ENCODE data around the gene SNRPA. TPM values are rescaled to one million over a fixed set of nuclear protein-coding genes. Genes with fewer than 3 reads are reported as not detected.
"Not testable (repeated sequence)": the region's sequence is repeated elsewhere in the genome, so short reads cannot be mapped to it uniquely, and the experiment has no call there.

SNRPA gene
- total RNA-seq, 1 experiment from 2014 or later = 64.1 TPM

DNA sequence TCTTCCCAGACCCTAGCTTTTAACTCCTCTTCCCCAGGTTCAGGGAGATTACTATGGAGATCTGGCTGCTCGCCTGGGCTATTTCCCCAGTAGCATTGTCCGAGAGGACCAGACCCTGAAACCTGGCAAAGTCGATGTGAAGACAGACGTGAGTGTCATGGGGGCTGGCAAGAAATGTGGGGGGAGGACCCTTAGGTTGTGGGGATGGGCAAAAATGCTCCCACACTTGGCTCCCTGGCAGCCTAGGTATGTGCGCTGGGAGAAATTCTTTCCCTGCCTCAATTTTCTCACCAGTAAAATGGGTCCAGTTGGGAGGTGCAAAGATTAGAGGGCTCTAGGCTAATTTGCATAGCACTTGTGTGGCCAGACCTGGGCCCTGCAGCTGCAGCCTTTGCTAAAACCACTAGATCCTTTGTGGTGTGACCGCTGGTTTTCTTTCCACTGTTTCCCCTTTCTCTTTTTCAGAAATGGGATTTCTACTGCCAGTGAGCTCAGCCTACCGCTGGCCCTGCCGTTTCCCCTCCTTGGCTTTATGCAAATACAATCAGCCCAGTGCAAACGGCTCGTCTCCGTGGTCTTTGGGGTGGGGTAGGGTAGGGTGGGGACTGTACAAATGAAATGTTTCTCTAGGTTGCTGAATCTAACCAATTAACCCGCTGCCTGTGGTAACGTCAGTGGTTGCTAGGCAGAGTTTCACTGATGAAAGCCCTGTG lies 26.1 kb downstream of the SNRPA start:
- peak; percentile 91 for DNase-seq (ENCODE audit: low read depth)

DNA sequence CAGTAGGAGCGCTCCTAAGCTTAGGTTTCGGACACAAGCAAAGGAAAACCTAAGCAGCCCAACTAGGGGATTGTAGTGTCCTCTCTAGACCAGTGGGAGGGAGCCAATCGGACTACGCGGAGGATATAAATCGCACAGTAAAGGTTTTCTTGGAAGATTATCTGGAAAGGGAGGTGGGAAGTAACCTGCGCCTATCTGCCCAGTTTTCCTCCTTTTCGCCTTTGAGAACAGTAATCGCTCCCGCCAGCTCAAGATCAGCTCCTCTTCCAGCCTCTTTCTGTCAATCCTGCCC lies 26.6 kb downstream of the SNRPA start:
- no peak for DNase-seq (ENCODE audit: low read depth)

DNA sequence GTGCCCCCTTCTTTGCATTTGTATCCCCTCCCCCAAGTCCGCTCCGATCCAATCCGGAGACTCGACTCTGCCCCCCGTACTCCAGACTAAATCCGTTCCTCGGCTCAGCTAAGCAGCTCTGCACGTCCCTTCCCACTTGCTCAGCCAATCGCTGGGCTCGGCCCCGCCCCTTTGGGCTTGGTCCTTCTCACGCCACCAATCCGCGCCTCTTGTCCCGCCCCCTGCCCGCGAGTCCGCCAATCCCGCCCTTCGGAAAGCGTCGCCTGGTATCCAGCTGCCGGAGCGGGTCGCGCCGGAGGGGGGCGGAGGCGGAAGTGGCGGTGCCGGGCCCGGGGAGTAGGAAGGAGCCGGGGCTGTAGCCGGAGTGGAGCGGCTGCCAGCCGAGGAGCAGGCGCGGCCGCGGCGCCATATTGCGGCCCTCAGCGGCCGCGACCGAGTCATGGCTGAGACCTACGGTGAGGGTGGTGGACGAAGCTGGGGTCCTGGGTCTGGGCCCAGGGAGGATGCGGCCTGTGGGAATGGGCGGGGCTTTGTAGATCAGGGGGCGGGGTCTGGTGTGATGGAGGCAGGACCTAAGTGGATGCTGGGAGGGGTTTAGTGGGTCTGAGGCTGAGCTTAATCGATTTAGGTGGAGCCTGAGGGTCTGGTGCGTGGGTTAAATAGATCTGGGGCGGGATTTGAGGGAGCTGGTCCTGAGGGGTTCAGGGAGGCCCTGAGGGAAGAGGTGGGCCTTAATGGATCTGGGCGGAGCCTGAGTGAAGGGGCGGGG lies 27.1 kb downstream of the SNRPA start, which contains the start of gene RAB4B:
RAB4B (plus strand) TSS at position 311 of the 769 bp plus-strand sequence; CDS start at position 440, 129 bp downstream.
- DNase-seq (ENCODE audit: low read depth) = peak; percentile 100

DNA sequence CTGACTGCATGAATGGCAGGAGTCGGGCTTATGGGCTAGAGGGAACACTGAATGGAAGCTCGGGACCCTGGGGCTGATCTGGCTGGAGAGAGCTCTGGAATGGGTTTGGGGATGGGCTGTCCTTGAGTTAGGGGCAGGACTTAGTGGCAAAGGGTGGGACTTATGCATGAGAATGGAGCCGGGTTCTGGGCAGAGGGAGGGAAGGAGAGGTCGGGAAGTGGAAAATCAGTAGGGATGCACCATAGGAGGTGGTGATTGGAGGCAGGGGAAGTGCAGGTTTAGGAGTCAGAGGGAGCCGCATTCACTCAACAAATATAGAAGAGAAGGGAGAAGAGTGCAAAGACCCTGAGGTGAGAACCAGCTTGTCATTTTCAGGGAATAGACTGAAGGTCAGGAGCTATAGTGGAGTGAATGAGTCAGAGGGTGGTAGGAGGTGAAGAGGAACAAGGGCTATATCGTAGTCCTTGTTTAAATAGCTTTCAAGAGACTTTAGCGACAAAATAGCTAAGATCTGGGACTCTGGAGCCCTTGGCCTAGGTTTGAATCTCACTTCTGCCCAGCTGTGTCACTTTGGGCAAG lies 27.8 kb downstream of the SNRPA start:
- DNase-seq (ENCODE audit: low read depth) = no peak

DNA sequence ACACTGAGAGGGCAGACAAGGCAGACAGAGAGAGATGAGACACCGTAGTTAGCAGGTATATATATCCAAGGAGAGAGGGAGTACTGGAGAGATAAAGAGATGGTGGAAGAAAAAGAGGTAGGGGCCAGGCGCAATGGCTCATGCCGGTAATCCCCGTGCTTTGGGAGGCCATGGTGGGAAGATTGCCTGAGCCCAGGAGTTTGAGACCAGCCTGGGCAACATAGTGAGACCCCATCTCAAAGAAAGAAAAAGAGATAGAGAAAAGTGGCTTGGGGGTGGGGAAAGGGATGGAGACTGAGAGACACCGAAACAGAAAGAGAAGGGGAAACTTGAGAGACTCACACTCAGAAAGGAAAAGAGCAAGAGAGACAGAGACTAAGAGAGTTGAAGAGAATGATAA lies 29.6 kb downstream of the SNRPA start:
- DNase-seq (ENCODE audit: low read depth) = no peak

DNA sequence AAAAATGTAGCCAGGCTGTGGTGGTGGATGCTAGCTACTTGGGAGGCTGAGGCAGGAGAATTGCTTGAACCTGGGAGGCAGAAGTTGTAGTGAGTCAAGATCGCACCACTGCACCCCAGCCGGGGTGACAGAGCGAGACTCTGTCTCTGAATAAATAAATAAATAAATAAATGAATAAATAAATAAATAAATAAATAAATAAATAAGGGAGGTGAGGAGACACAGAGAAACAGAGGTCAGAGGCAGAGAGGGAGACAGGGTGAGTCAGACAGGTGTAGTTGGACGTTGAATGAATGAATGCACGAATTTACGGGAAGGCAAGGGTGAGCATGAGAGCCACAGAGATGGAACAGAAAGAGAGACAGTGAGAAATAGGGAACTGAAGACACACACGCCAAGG lies 30.1 kb downstream of the SNRPA start:
- DNase-seq (ENCODE audit: low read depth) = no peak

DNA sequence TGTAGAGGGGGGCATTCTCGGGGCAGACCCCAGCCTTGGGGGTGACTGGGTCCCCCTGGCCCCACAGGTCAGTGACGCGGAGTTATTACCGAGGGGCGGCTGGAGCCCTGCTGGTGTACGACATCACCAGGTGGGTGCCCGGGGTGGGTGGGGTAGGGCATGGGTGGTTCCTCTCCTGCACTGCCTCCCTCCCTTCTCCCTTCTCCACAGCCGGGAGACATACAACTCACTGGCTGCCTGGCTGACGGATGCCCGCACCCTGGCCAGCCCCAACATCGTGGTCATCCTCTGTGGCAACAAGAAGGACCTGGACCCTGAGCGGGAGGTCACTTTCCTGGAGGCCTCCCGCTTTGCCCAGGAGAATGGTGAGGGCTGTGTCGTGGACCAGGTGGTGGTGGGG lies 32.7 kb downstream of the SNRPA start:
- no peak for DNase-seq (ENCODE audit: low read depth)

DNA sequence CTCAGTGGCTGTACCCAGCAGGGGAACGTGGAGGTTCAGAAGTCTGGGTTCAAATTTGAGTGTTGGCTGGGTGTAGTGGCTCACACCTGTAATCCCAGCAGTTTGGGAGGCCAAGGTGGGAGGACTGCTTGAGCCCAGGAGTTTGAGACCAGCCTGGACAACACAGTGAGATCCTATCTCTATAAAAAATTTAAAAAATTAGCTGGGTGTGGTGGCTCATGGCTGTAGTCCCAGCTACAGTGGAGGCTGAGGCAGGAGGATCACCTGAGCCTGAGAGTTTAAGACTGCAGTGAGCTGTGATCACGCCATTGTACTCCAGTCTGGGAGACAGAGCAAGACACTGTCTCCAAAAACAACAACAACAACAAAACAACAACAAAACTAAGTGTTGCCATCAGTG lies 33.1 kb downstream of the SNRPA start:
- DNase-seq (ENCODE audit: low read depth) = not testable (repeated sequence)

DNA sequence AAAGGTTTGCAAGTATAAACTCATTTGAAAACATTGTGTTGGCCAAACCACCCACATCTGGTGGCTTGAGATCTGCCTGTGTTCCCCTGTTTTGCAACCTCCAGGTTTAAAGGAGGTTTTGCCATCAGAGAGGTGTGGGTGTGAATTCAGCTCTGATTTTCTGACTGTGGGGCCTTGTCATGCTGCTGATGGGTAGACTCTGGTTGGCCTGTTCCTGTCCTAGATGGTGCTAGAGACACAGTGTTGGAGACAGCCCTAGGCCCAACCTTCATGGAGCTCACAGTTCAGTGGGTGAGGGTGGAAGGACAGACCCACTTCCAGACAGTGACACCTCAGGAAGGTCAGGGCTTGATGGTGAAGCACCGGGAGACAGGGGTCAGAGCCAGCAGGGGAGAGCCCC lies 34.5 kb downstream of the SNRPA start:
- no peak for DNase-seq (ENCODE audit: low read depth)

DNA sequence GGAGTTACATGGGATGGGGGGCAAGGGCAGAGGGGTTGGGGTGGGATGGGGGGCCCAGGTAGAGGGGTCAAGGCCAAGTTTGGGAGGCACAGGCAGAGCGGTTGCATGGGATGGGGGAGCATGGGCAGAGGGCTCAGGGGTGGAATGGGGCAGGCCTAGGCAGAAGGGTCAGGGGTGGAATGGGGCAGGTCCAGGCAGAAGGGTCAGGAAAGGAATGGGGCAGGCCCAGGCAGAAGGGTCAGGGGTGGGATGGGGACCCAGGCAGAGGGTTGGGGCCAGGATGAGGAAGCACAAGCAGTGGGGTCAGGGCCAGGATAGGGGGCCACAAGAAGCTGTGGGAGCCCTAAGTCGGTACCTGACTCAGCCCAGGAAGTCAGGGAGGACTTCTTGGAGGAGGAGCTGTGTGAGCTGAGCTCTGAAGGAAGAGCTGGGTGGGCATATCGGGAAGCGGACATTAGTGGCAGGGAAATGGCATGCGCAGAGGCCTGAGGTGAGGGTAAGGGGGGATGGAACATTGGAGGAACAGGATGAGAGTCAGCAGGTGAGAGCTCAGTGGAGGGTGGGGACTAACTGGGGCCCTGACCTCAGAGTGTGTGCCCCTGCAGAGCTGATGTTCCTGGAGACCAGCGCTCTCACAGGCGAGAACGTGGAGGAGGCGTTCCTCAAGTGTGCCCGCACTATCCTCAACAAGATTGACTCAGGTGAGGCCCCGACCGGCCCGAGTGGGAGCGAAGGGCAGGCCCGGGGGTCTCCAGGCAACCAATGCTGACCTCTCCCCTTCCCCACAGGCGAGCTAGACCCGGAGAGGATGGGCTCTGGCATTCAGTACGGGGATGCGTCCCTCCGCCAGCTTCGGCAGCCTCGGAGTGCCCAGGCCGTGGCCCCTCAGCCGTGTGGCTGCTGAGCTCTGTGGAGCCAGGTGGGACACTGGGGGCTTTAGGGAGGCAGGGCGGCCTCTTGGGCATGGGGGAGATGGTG lies 35.3 kb downstream of the SNRPA start:
- DNase-seq (ENCODE audit: low read depth) = no peak

DNA sequence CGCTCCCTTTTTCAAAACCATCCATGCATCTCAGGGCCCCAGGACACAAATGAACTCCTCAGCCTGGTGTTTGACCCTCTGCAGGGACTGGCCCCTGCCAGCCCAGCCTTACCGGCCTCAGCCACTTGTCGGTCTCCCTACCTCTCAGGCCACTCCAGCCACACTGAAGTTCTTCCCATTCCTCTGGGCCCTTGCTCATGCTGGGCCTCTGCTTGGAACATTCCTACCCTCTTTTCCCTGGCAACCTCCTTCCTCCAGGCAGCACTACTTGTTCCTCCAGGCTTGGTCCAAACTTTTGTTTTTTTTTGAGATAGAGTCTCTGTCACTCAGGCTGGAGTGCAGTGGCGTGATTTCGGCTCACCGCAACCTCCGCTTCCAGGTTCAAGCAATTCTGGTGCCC lies 40.3 kb downstream of the SNRPA start:
- DNase-seq (ENCODE audit: low read depth) = no peak

DNA sequence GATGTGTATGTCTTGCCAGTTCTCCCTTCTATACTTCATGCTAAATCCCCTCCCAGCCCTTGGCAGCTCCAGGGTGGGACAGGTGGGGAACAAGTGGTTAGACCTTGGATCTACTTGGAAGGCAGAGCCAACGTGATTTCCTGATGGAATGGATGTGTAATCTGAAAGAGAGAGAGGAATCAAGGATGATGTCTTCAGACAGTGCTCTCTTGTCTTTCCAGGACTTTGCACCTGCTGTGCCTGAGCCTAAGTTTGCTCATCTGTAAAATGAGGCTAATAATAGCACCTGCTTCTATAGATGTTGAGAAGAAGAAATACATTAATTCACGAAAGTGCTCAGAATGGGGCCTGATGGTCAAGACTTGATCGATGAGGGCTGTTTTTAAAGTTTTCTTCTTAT lies 41.0 kb downstream of the SNRPA start:
- no peak for DNase-seq (ENCODE audit: low read depth)

DNA sequence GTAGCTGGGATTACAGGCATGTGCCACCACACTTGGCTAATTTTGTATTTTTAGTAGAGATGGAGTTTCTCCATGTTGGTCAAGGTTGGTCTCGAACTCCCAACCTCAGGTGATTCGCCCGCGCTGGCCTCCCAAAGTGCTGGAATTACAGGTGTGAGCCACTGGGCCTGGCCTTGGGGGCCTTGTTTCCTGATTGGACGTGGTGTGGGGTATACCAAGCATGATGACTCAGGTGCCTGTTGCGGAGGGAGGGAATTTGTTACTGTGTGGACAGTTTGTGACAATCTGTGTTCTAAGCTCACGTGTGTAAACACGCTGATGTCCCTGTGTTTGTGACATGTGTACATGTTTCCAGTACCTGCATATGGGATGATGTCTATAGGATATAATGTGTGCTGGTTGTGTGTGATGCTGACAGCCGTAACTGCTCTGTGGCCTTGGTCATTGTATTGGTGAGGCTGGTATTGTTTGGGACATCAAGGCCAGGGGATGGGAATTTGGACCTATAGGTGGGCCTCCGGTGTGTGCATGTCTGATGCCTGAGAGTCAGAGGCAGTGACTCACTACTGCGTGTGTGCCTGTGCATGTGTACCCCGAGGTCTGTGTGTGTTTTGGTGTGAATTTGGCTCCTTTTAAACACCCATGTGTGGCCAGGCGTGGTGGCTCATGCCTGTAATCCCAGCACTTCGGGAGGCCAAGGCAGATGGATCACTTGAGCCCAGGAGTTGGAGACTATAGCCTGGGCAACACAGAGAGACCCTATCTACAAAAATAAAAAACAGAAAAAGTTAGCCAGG lies 46.4 kb downstream of the SNRPA start:
- no peak for DNase-seq (ENCODE audit: low read depth)

DNA sequence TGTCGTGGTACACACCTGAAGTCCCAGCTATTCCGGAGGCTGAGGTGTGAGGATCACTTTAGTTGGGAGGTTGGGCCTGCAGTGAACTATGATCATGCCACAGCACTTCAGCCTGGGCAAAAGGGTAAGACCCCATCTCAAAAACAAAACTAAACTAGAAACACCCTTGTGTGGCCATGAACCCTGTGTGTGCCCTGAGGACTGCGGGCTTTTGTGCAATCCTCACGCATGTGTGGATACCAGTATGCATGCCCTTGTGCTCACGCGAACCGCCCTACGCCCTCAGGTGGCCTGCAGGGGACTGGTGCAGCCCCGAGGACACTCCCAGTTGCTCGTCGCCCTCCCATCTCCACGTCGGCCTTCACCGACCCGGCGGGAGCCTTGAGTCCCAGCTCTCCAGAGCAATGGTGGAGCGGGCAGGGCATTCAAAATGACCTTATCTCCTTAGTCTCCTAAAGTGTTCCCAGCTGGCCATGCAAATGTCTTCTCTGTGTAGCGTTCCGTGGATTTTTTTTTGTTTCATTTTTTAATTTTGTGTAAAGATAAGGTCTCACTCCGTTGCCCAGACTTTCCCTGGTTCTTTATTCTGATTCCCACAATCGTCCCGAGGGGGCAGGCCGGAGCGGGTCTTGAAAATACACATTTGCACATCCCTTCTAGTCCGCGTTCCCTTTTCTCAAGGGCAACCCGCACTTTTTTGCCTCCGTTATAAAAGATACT lies 47.1 kb downstream of the SNRPA start:
- DNase-seq (ENCODE audit: low read depth) = peak; percentile 64

DNA sequence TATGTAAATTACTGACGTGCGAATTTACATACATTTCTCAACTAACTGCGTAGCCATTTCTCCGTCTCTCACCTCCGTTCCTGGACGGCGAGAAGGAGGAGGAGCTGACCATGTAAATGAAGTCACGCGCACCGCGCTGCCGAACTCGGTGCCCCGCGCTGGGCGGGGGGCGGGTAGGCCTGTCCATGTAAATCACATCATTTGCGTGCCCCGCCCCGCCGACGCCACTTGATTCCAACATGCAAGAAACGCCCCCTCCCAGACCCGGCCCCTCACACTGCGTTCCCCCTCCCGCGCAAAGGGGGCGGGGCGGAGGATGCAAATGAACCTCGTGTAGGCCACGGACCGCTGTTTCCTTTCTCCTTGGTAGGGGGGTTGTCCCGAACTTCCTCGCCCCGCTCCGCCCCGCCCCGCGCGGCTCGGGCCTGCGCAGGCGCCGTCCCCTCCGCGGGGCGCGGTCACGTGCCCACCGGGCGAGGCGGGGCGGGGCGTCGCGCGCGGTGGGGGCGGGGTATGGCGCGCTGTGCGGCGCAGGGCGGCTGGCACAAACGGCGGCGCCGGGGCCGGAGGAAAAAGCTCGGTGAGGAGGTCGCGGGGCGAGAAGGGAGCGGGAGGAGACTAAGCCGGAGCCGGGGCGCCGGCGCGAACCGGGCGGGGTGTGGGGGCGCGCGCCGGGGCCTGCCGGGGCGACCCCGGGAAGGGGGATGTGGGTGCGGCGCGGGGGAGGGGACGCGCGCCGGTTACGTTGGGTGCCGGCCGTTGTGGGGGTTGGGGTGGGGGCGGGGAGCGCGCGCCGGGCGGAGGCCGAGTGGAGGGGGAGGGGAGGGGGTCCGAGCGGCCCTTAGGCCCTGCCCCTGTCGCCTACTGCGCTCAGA lies 47.9 kb downstream of the SNRPA start, which contains the start of gene EGLN2:
EGLN2 (plus strand) TSS at position 509 of the 875 bp plus-strand sequence. CDS start 1,382 bp downstream, outside the sequence.
- DNase-seq (ENCODE audit: low read depth) = peak; percentile 100

DNA sequence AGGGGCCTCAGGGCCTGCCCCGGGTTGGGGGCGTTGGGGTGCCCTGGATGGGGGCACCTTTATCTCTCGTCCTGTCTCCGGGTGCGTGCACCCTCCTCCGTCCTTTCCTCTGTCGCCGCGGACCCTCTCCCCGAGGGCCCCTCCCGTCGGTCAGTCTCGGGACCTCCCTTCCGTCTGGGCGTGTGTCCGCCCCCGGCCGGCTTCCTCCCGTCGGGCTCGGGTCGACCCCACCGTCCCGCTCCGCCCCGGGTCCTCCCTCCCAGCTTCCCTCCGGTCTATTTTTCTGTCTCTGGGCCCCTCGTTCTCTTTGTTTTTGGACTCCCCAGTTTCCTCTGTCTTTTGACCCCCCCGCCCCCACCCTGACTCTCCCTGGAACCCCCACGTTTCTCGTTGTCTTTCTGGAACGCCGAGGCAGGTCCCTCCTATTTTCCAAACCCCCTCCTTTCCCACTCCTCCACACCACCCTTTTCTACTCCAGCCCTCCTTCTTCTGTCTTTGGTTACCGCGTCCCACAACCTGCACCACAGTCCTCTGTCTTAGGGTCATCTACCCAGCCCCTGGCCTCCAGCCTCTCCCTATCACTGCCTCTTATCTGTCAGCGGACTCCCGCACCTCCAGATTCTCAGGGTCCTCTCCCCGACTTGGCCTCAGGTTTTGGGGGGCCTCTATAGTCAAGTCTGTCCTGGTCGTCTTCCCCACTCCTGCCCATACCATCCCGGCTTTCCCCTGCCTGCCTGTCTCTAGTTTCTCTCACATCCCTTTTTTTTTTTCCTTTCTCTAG lies 48.7 kb downstream of the SNRPA start:
- peak; percentile 45 for DNase-seq (ENCODE audit: low read depth)

DNA sequence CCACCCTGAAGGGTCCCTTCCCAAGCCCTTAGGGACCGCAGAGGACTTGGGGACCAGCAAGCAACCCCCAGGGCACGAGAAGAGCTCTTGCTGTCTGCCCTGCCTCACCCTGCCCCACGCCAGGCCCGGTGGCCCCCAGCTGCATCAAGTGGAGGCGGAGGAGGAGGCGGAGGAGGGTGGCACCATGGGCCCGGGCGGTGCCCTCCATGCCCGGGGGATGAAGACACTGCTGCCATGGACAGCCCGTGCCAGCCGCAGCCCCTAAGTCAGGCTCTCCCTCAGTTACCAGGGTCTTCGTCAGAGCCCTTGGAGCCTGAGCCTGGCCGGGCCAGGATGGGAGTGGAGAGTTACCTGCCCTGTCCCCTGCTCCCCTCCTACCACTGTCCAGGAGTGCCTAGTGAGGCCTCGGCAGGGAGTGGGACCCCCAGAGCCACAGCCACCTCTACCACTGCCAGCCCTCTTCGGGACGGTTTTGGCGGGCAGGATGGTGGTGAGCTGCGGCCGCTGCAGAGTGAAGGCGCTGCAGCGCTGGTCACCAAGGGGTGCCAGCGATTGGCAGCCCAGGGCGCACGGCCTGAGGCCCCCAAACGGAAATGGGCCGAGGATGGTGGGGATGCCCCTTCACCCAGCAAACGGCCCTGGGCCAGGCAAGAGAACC lies 49.5 kb downstream of the SNRPA start:
- DNase-seq (ENCODE audit: low read depth) = no peak

DNA sequence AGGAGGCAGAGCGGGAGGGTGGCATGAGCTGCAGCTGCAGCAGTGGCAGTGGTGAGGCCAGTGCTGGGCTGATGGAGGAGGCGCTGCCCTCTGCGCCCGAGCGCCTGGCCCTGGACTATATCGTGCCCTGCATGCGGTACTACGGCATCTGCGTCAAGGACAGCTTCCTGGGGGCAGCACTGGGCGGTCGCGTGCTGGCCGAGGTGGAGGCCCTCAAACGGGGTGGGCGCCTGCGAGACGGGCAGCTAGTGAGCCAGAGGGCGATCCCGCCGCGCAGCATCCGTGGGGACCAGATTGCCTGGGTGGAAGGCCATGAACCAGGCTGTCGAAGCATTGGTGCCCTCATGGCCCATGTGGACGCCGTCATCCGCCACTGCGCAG lies 50.0 kb downstream of the SNRPA start:
- DNase-seq (ENCODE audit: low read depth) = no peak
